SH-SY5Y (cell line): ENCODE measurements around the gene CNTN6.

Experiments
- GATA2 ChIP-seq: IDR thresholded peaks from 2 replicates; pipeline ENCODE4 v1.6.1; 2011; ENCODE audit warnings: mild to moderate bottlenecking, low read depth, low read length
- GATA3 ChIP-seq: IDR thresholded peaks from 2 replicates; pipeline ENCODE4 v1.6.1; 2011; ENCODE audit warnings: low read depth, mild to moderate bottlenecking, low read length, moderate library complexity

- TF ChIP-seq GATA2 (no peak), GATA3 (no peak)
Measured at GRCh38 chr3:1348547-1348946, 255.7 kb downstream of the CNTN6 start.
